Right renal cortex interstitium (tissue), 3 donors: ENCODE data around the gene OR10A3. TPM values are rescaled to one million over a fixed set of nuclear protein-coding genes. Genes with fewer than 3 reads are reported as not detected.

Experiments
- DNase-seq, 3 donors: peaks; one replicate each; pipeline ENCODE4 v3.0.0-alpha.2; 2013; ENCODE audit warnings: low read depth in 3 of 3, low spot score in 2 of 3
- polyA plus RNA-seq, 3 donors: library from polyadenylated mRNA; unstranded; fragments of 120-200 nt; gene quantifications; one replicate each; pipeline ENCODE4 v1.2.1, GENCODE V29; 2013; ENCODE audit not compliant: insufficient read length in 3 of 3

Gene OR10A3
- polyA plus RNA-seq, 3 donors = 0.06 TPM; not detected in 1

DNA sequence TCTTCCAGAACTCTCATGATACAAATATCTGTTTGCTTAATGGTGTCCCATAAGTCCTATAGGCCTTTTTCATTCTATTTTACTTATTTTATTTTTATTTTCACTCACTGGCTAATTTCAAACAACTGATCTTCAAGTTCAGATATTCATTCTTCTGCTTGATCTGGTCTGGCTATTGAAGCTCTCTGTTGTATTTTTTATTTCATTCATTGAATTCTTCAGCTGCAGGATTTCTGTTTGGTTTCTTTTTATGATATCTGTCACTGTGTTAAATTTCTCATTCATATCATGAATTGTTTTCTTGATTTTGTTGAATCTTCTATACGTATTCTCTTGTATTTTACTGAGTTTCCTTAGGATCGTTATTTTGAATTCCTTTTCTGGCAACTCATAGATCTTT, 2.6 kb upstream of the OR10A3 start:
- no peak for DNase-seq

DNA sequence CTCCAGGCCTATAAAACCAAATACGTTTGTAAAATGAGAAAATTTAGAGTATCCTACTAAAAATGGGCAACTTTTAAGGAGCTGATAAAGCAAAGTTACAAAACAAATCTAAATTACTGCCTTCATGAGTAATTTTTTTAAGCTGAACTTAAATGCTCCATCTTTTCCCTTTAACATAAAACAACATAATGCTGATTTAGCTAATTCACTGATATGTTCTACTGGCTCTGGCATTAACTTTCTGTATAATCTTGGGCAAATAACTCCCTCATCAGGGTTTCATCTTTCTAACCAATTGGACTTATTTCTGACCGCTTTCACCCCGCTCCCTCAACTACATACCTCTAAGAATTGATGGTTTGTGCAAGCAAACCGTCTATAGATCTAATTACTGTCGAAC, 362 bp downstream of the OR10A3 start:
- no peak for DNase-seq

DNA sequence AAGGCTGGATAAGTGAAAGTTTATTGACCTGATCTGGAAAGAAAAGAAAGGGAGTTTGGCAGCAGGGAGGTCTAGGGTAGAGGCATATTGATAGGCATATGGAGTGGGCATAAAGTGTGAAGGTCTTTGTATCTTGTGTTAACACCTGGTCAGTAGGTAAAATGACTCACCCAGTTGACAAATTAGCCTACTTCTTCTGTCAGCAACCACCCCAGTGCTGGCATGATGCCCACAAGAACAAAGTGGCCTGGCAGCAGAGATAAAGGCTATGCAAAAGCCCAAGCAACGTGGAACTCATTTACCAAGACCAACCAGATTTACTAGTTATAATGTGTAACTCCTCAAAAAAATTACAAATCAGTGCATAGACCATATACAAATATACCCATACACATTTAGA, 4.9 kb downstream of the OR10A3 start:
- DNase-seq = no peak

DNA sequence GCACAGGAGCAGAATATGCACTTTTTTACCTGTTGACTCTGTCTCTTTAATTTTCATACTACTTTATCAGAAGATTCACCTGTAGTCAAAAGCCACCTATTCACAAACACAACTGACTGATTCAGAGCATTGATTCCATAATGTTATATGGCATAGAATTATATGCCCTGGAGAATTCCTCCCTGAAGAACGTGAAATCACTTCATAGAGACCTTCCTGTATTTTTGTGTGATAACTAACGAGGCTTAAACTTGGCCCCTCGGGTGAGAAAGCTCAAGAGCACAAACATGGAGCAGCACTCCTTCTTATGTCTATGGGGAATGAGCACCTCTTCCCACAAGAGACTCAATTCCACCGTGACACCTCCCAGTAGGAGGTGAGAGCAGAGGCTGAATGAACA, 10.3 kb downstream of the OR10A3 start, which contains the start of gene OR10A6:
OR10A6 (minus strand) TSS at position 101 of the 400 bp plus-strand sequence. CDS start 2,606 bp downstream, outside the sequence.
- DNase-seq = no peak

DNA sequence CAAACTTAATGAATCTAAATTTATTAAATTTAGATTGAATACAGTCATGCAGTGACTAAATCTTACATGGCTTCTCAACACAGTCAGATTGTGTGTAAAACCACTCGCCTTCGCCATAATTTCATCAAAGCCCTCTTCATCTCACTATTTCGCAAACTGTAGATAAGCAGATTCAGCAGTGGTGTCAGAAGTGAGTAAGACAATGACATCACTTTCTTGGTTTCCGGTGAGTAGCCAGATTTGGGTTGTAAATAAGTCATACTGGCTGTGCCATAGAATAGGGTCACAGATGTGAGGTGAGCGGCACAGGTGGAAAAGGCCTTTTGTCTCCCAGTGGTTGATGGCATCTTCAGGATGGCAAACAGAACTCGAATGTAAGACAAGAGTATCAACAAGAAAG, 13.9 kb downstream of the OR10A3 start:
- DNase-seq = no peak

DNA sequence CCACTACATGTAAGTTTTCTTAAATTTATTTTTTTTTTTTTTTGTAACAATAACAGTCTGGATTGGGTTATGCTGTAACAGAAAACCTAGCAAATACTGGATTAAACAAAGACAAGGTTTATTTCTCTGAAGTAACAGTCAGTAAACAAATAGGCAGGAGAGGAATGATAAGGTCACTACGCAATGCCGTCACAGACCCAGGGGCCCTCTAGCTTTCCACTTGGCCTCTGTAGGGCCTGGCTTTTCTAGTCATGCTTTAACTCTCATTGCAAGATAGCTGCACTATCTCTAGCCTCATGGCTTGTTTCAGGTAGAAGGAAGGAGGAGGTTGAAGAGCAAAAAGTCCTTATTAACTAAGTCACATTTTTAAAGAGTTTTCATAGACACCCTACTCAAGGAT, 17.0 kb downstream of the OR10A3 start:
- no peak for DNase-seq

DNA sequence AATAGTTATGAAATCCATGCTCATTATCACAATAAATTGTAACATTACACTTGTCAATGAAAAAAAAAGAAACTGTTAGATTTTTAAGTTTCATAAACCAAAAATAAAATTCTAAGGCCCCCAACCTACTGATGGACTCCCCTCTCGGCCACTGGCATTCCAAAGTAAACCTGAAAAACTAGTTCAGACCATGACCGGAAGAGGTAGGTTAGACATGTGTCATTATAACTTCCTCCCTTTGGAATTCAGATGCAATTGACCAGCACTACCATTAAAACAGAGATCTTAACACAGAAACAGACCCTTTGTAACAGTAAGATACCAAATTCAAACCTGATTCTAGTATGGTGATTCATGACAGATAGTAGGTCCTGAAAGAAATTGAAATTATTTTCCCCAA, 23.4 kb downstream of the OR10A3 start:
- no peak for DNase-seq

DNA sequence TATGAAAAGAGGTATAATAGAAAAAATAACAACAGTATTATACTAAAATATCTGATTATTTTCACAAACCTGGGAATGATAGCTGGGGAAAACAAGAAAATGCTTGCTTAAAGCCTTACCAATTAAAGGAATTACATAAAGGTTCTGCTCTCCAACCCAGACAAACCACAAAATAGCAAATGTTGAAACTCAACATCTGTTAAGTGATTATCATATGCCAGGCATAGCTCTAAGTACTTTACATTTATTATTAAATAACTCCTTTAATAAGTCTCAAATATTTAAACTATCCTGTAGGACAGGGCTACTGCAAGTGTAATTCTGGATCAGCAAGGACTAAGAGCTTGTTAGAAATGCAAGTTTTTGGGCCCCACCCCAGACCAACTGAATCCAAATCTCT, 30.5 kb downstream of the OR10A3 start:
- no peak for DNase-seq

DNA sequence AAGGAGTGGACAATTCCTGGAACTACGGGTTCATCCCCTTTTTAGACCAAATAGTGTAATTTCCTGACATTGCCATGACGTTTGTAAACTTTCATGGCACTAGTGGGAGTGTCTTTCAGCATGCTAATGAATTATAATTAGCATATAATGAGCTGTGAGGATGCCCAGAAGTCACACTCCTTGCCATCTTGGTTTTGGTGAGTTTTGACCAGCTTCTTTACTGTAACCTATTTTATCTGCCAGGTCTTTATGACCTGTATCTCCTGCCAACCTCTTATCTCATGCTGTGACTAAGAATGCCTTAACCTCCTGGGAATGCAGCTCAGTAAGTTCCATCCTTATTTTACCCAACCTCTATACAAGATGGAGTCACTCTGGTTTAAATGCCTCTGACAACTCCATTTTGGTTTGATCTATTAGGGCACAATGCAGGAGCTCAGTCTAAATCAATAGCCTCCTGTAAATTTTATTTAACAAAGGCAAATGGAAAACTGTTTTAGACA, 31.2 kb downstream of the OR10A3 start:
- DNase-seq = no peak

DNA sequence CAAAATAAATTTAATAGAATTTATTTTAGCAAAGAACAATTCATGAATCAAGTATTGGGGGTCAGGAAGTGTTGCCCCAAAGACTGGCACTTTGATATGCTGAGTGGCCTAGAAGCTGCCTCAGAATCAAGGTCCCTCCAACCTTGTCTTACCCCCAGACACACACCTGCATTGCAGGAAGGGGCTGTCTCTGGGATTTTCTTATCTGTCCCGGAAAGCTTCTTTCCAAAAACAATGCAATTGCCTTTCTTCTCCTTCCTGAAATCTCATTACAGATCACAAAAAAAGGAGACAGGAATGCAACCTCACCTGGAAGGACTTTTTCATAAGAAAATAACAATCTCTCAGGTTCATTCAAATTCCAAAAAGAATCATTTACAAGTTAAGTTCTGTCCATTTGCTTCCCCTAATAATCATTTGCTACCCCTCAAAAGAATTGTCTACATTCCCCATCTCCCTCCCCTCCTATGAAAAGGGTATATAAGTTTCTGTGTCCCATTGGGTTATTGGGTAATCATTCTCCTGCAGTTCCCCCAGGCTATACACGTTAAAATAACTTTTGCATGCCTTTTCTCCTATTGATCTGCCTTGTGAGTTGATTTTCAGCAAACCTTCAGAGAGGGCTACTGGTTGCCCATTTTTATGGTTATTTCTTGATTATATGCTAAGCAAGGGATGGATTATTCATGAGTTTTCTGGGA, 31.8 kb downstream of the OR10A3 start:
- DNase-seq = no peak

DNA sequence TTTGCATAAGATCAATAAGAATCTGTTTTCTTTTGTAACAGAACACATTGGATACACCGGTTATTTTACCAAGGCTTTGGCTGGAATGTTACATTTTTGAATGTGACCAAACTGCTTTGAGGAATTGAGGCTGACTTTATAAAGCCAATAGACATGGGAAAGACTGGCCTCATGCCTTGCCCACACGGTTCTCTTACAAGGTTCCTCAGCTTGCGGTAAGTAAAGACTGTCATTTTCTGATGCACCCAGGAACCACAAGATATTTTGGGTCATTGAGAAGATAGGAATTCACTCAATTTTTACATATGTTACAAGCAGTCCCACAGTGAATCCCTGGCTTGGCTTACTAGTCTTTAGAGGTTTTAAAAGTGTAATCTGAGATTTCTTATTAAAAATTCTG, 34.4 kb downstream of the OR10A3 start:
- DNase-seq = no peak

DNA sequence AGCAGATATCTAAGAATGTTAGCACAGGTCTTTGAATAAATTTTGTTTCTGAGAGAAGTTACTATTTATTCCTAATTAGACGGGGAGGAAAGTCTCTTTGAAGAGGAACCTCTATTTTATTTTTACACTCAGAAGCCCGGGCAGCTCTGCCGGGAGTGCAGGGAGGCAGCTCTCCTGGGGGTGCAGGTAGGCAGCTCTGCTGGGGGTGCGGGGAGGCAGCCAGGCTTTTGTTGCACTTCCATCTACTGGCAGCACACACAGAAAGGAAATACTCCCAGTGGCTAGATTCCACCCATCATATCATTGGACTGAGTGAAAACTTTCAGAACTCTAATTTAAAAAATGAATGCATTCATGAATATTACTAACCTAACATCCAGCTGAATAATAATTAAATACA, 35.0 kb downstream of the OR10A3 start:
- no peak for DNase-seq

DNA sequence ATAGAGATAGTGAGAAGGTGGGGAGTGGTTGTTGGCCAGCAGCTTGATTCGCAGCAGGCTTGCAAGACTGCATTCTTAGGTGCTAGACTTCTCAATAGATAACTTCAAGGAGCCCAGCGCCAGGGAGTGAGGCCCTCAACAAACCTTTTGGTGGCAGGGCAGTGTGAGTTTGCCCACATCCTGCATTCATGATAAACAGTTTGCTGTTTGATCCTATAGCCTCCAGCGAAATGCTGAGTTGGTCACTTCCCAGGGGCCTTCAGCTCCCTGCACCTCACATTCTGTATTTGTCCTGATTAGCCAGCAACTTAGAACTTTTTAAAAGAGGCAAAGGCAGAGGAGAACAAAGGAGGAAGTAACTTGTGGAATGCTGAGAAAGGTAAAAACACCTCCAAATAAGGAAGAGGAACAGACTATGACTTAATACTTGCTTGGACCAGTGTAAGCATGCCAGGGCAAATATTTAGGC, 35.5 kb downstream of the OR10A3 start:
- no peak for DNase-seq

DNA sequence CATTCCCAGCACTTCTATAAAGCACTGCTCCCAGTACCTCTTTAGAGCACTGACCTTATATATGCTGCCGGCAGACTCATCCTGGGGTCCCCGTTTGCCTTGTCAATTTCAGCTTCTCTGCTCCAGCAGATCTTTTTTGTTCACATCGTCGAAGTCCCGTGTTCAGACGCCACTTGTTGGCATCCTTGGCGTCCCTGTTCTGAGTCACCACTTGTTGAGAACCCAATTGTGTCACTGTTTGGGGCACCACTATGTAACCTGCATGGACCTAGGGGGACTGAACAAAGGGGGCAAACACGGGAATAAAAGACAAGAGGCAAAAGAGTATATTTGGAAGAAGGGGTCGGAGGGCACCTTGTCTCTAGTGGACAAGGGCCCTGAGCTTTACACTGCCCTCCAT, 36.0 kb downstream of the OR10A3 start:
- no peak for DNase-seq

DNA sequence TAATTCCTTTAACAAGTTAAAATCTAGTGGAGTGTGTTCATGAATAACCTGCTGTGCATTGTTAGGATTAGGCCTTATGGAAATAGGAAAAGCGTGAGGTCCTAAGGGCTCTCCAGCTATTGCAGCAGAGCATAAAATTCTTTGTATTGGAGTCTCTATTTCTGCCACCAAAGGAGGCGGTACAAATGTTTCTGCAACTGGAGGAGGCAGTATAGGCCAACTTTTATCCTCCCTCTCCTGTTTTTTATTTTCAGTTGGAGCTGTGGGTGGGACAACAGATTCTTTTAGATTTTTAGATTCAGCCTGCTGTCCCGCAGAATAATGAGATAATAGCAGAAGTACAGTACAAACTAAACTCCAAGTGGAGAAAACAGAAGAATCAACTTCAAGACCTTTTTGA, 36.6 kb downstream of the OR10A3 start:
- DNase-seq = no peak

DNA sequence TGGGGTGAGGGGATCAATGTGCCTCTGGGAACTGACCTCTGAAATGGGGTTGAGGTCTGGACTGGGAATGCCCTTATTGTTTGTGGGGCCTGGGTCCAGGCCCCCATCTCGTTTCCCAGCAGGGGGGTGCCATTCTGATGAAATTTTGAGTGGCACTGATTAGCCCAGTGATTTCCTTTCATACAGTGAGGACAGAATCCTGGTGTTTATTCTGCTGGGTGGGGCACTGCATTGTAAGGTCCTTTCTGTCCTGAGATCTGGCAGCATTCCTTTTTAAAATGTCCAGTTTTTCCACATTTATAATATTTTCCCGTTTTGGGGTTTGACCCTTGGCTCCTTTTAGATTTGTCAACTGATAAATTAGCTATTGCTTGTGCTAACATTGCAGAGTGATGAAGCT, 37.6 kb downstream of the OR10A3 start:
- no peak for DNase-seq

DNA sequence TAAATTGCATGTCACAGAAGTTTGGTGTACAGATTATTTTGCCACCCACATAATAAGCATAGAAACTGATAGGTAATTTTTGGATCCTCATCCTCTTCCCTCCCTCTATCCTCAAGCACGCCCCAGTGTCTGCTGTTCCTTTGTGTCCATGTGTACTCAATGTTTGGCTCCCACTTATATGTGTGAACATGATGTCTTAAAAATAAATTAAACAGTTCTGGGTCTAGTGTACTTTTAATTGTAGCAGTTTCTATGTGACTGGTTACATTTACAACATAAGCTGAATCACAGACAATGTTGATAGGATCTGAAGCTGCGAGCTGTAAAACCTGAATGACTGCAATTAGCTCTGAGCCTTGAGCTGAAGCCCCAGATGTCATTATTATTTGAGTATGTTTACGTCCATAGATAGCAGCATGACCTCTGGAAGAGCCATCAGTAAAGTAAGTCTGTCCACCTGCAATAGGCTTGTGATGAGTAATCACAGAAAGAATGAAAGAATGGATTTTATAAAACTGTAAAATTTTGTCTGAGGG, 40.1 kb downstream of the OR10A3 start:
- no peak for DNase-seq

DNA sequence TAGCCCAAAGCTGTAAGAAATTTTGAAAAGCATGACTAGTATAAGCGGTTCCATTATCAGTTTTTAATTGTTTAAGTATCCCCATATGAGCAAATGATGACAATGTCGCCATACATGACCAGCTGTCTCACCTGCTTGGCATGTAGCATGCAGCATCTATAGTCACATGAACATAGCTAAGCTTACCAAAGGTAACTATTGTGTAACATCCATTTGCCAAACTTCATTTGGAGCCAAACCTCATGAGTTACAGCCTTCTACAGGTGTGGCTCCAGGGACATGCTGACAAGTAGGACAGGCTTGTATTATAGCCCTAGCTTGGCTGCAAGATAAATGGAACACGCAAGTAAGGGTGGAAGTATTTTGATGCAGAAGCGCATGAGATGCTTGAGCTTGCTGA, 40.8 kb downstream of the OR10A3 start:
- no peak for DNase-seq

DNA sequence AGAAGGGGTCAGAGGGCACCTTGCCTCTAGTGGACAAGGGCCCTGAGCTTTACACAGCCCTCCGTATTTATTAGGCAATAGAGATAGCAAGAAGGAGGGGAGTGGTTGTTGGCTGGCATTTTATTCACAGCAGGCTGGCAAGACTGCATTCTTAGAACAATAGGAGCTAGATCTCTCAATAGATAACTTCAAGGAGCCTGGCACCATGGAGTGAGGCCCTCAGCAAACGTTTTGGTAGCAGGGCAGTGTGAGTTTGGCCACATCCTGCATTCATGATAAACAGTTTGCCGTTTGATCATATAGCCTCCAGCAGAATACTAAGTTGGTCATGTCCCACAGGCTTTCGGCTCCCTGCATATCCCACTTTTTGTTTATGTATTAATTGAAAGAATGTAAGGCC, 42.1 kb downstream of the OR10A3 start:
- DNase-seq = no peak

DNA sequence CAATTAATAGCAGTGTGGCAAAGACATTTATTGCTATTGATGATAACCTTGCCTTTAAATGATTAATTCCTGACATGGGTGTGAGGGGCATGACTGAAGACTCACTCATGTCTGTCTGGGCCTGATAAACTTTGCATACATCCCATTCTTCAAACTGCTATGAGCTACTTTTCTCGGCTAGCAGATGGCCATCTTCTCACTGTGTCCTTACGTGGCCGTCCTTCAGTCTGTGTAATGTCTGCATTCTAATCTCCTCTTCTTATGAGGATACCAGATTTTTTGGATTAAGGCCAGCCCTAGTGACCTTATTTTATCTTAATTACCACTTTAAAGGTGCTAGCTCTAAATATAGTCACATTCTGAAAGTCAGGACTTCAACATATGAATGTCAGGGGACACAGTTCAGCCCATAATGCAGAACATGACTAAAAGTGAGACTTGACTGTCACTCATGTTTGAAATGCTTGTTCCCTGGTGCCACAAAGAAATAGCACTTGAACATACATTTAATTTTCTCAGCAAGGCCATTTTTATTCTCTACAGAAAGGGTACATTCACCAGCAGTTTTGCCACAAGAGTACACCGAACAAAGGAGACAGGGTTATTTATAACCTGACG, 42.7 kb downstream of the OR10A3 start:
- no peak for DNase-seq

DNA sequence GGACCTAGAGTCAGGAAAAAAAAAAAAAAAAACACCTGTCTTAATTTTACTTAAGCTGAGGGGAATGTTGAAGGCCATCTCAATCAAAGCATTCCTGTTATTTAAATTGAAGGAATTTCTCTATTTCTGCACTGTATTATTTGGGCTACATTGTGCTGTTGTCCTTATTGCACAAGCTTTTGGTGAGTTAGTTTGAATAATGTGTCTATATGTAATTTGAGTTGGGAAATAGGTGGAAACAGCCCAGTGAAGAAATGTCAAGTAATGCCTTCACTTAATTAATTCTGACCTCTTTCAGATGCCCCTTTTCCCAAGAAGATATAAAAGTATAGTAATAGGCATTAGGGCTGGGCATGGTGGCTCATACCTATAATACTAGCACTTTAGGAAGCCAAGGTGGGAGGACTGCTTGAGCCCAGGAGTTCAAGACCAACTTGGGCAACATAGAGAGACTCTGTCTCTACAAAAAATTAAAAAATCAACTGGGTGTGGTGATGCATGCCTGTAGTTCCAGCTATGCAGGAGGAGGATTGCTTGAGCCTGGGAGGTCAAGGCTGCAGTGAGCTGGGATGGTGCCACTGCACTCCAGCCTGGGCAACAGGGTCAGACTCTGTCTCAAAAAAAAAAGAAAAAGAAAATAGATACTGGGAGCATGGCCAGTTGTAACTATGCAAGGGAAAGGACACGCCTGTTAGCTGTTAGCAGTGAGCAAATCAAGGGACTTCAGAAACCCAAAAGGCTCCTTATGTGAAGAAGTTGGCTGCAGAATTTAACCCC, 45.3 kb downstream of the OR10A3 start:
- DNase-seq = no peak
